PFSK-1 (cell line): ENCODE results near the gene ACTR1A.

Source experiments
- POLR2AphosphoS5 ChIP-seq: IDR thresholded peaks from 2 replicates; pipeline ENCODE4 v1.6.1; 2012; ENCODE audit warnings: low read depth, mild to moderate bottlenecking, control low read depth, low read length, moderate library complexity
- TF ChIP-seq, protein P1 (sequence below), 2 experiments: IDR thresholded peaks; 2 replicates each; pipeline versions ENCODE4 v1.6.1 to v1.8.0; 2011 to 2012; ENCODE audit warnings: low read depth in 2 of 2, low read length in 2 of 2, control low read depth in 1 of 2, inconsistent platforms in 1 of 2, mild to moderate bottlenecking in 1 of 2, moderate library complexity in 1 of 2; ENCODE audit not compliant: insufficient read depth in 1 of 2

DNA sequence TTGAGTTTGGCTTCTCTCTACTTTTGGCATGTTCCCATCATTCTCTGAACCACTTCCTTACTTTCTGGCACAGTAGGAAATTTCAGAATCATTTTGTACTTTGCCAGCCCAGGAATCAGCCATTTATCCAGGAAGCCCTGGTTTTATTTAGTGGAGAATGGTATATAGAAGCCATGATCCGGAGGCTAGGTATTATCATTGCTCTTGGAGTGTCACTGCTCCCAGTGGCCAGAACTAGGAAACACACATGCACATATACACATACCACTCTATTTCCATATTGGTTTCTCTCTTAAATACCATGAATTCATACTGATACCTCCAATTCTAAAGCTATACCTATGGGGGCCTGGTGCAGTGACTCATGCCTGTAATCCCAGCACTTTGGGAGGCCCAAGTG lies 37.5 kb upstream of the ACTR1A start:
- no peak for TF ChIP-seq POLR2AphosphoS5
- TF ChIP-seq, protein P1, sequence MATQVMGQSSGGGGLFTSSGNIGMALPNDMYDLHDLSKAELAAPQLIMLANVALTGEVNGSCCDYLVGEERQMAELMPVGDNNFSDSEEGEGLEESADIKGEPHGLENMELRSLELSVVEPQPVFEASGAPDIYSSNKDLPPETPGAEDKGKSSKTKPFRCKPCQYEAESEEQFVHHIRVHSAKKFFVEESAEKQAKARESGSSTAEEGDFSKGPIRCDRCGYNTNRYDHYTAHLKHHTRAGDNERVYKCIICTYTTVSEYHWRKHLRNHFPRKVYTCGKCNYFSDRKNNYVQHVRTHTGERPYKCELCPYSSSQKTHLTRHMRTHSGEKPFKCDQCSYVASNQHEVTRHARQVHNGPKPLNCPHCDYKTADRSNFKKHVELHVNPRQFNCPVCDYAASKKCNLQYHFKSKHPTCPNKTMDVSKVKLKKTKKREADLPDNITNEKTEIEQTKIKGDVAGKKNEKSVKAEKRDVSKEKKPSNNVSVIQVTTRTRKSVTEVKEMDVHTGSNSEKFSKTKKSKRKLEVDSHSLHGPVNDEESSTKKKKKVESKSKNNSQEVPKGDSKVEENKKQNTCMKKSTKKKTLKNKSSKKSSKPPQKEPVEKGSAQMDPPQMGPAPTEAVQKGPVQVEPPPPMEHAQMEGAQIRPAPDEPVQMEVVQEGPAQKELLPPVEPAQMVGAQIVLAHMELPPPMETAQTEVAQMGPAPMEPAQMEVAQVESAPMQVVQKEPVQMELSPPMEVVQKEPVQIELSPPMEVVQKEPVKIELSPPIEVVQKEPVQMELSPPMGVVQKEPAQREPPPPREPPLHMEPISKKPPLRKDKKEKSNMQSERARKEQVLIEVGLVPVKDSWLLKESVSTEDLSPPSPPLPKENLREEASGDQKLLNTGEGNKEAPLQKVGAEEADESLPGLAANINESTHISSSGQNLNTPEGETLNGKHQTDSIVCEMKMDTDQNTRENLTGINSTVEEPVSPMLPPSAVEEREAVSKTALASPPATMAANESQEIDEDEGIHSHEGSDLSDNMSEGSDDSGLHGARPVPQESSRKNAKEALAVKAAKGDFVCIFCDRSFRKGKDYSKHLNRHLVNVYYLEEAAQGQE (IDR thresholded peaks at IDR 0.05; ENCODE audit: insufficient read depth in 1 of 2, low read depth in 2 of 2, low read length in 2 of 2), result no peak
